G401.6 (cell line): ENCODE measurements around the gene C1orf232.

Experiments used
- FAIRE-seq: peaks from 2 replicates; lab custom pipeline; 2012; peaks lifted over from hg19 to GRCh38; lab: Jason Lieb, UNC

C1orf232 gene

DNA sequence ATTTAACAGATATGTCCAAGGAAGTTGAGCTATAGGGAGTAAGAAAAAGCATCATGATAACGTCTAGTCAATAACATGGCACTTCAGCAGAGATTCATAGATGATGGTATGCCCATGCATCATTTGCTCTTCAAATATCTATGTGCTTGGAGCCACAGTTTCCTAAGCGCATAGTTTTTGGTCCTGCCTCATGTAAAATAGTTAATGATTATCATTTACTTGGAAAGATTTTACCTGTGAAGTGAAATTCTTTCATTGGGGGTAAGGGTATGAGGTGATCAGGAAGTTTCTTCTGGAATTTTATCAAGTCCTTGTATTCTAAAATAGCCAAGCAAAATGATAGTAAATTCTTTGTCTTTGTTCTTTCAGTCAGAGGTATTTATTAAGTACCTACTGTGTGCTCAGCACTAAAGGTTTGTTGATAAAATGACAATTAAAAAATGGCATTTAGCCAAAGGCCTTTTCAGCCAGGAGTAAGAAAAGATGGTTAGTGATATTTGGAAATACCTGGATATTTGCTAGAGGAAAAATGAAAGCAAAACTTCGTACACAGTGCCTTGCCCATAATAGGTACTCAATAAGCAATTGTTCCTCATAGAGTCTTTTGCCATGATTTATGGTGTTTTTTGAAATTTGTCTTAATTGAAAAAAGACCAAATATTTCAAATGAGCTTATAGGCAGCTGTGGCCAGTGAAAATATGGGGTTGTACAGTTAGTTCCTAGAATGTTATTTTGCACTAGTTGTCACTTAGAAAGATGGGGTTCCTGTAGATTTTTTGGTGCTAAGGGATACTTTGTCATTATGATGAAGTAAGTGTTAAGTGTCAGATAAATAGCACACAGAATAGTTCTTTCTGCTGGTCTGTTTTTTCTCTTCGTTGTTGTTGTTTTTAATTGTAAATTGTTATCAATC is 44.1 kb downstream of the C1orf232 start:
- no peak for FAIRE-seq

- peak; percentile 91 for FAIRE-seq
These were observed 45.5 kb downstream of the C1orf232 start for GRCh38 chr1:26122988-26123973.

DNA sequence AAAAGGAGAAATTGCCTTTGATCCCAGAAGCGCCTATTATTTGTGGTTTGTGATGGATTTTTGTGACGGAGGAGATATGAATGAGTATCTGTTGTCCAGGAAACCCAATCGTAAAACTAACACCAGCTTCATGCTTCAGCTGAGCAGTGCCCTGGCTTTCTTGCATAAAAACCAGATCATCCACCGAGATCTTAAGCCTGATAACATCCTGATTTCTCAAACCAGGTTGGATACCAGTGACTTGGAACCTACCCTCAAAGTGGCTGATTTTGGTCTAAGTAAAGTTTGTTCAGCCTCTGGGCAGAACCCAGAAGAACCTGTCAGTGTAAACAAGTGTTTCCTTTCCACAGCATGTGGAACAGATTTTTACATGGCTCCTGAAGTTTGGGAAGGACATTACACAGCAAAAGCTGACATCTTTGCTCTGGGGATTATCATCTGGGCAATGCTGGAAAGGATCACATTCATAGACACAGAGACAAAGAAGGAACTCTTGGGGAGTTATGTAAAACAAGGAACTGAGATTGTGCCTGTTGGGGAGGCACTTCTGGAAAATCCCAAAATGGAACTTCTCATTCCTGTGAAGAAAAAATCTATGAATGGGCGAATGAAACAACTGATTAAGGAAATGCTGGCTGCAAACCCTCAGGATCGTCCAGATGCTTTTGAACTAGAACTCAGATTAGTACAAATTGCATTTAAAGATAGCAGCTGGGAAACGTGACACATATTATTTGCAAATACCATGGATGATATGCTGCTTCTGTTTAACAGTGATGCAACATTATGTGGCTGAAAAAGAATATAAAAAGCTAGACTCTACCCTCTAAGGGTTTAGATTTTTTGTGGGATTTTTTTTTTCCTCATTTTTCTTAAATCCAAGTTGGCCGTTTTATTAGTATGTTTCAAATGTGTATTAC is 46.6 kb downstream of the C1orf232 start:
- no peak for FAIRE-seq

DNA sequence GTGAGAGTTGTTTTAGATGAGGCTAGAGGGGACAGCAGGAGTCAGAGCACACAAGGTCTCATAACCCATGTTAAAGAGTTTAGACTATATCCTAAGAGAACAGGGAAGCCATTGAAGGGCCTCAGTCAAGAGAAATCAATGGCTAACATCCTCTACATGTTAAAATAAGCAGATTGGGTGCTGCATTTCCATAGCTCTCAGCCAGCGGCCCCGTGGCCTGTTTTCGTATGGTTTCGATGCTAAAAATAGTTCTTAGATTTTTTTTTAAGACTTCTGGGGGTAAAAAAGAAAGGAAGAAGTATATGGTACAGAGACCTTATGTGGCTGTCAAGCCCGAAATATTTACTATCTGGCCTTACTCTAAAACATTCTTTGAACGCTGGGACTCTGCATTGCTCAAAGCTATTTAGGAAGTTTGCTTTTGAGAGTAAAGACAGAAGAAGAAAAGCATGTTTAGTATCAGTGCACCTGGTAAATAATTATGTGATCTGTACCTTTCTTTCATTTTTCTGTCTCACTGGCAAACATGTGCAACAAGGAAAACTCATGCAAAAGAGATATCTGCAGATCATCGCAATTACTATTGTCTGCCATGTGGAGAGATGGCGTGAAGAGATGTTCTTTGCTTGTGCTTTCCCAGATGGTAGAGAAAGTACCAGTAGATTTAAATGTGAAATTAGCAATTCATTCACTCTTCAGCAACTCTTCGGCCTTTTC is 48.7 kb downstream of the C1orf232 start:
- FAIRE-seq = no peak

DNA sequence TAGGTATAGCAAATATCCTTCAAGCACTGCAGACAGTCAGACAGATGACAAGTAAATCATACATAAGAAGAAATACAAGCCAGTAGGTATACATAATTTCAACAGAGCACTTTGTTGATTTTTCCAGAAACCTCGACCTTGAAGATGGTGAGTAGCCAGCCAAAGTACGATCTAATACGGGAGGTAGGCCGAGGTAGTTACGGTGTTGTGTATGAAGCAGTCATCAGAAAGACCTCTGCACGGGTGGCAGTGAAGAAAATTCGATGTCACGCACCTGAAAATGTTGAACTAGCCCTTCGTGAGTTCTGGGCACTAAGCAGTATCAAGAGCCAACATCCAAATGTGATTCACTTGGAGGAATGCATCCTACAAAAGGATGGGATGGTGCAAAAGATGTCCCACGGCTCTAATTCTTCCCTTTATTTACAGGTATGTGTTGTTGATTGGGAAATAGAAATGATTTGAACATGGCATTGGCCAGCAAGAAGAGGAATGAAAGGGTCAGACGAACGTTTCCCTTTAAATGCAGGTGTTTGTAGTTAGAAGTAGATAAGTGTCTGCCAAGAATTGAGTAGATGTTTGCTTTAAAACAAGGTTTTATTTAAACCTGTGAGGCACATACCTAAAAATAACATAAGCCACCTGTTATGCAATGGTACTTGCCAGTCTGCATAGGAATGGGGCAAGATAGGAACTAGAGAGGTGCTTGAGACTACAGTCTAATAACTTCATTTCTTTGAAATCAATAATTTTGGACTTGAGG is 54.4 kb downstream of the C1orf232 start:
- FAIRE-seq = no peak
